Adrenal gland (tissue), 5 donors: ENCODE data around the gene LYPD5.
"Not testable (repeated sequence)": the region's sequence is repeated elsewhere in the genome, so short reads cannot be mapped to it uniquely, and the experiment has no call there.

Experiments
- POLR2A ChIP-seq, 2 donors: fragments of 450-650 bp; IDR thresholded peaks; one replicate each; pipeline ENCODE4 v1.6.1; 2017; ENCODE audit warnings: antibody characterized with exemption in 2 of 2, mild to moderate bottlenecking in 2 of 2, moderate library complexity in 1 of 2
- TF ChIP-seq, protein P1 (sequence below), 6 experiments: fragments of 450-650 bp in 4 of 6; fragments of 200-600 bp in 2 of 6; sonication (generic) in 1 of 6; IDR thresholded peaks; 1 replicate in 5 of 6; 2 replicates in 1 of 6; pipeline versions ENCODE4 v1.5.1 to v1.8.0; 2016 to 2021; ENCODE audit warnings: antibody characterized with exemption in 6 of 6, mild to moderate bottlenecking in 2 of 6, moderate library complexity in 1 of 6
- donor health status: DM: no; HTN: no; CAD: no.

- TF ChIP-seq, protein P1, sequence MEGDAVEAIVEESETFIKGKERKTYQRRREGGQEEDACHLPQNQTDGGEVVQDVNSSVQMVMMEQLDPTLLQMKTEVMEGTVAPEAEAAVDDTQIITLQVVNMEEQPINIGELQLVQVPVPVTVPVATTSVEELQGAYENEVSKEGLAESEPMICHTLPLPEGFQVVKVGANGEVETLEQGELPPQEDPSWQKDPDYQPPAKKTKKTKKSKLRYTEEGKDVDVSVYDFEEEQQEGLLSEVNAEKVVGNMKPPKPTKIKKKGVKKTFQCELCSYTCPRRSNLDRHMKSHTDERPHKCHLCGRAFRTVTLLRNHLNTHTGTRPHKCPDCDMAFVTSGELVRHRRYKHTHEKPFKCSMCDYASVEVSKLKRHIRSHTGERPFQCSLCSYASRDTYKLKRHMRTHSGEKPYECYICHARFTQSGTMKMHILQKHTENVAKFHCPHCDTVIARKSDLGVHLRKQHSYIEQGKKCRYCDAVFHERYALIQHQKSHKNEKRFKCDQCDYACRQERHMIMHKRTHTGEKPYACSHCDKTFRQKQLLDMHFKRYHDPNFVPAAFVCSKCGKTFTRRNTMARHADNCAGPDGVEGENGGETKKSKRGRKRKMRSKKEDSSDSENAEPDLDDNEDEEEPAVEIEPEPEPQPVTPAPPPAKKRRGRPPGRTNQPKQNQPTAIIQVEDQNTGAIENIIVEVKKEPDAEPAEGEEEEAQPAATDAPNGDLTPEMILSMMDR (IDR thresholded peaks at IDR 0.05): not testable (repeated sequence)
- TF ChIP-seq POLR2A (IDR thresholded peaks at IDR 0.05): not testable (repeated sequence)
These were observed 37.6 kb downstream of the LYPD5 start for GRCh38 chr19:43764684-43765083.
